ENCODE data around the gene TTC23.
"Not testable (repeated sequence)": the region's sequence is repeated elsewhere in the genome, so short reads cannot be mapped to it uniquely, and the experiment has no call there.

The TTC23 gene

GRCh38 chr15:99197856-99198255, 51.5 kb downstream of the TTC23 start:
- TF ChIP-seq POLR2AphosphoS5 (IDR thresholded peaks at IDR 0.05; ENCODE audit: low read depth) = no peak
- TF ChIP-seq SPI1 (IDR thresholded peaks at IDR 0.05; ENCODE audit: borderline replicate concordance, low read depth) = no peak
- no peak for TF ChIP-seq CTCF (IDR thresholded peaks at IDR 0.05; ENCODE audit: insufficient read depth, low read length)
- no peak for TF ChIP-seq REST (IDR thresholded peaks at IDR 0.05; ENCODE audit: insufficient replicate concordance, low read depth)
- no peak for TF ChIP-seq GABPA (IDR thresholded peaks at IDR 0.05; ENCODE audit: low read depth)
- Histone ChIP-seq H3K27ac (replicated peaks) (no peak overlapping the region), H3K27me3 (ENCODE audit: insufficient read depth, poor library complexity, severe bottlenecking) (no peaks in the 10 kb centered on the region), H3K4me3 (replicated peaks; ENCODE audit: insufficient read depth, low read length) (no peak overlapping the region)
- DNase-seq (ENCODE audit: low read depth in 1 of 2, low spot score in 1 of 2) = no peak

DNA sequence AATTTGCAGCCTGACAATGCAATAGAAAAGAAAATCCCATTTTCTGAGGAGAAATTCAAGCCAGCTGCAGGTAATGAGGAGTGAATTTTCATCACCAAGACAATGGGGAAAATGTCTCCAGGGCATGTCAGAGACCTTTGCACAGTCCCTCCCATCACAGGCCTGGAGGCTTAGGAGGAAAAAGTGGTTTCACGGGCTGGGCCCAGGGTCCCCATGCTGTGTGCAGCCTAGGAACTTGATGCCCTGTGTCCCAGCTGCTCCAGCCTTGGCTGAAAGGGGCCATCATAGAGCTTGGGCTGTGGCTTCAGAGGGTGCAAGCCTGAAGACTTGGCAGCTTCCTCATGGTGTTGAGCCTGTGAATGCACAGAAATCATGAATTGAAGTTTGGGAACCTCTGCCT, 57.2 kb downstream of the TTC23 start:
- H3K27me3 ChIP-seq (ENCODE audit: insufficient read depth, poor library complexity, severe bottlenecking); H3K4me3 ChIP-seq (replicated peaks; ENCODE audit: insufficient read depth, low read length); DNase-seq (ENCODE audit: low read depth in 1 of 2, low spot score in 1 of 2); H3K27ac ChIP-seq (replicated peaks): not testable (repeated sequence)

DNA sequence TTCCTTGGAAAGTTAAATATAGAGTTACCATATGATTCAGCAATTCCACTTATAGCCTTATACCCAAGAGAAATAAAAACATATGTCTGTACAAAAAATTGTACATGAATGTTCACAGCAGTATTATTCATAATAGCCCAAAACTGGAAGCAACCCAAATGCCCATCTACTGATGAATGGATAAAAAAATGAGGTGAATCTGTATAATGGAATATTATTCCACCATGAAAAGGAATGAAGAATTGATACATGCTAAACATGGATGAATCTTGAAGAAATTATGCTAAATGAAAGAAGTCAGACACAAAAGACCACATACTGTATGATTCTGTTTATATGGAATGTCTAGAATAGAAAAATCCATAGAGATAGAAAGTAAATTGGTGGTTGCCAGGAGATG, 61.4 kb downstream of the TTC23 start:
- H3K27ac ChIP-seq (replicated peaks) = no peak overlapping the region
- DNase-seq (ENCODE audit: low read depth in 1 of 2, low spot score in 1 of 2) = no peak
- H3K4me3 ChIP-seq (replicated peaks; ENCODE audit: insufficient read depth, low read length) = no peak overlapping the region
- TF ChIP-seq POLR2AphosphoS5 (IDR thresholded peaks at IDR 0.05; ENCODE audit: low read depth) (no peak), REST (IDR thresholded peaks at IDR 0.05; ENCODE audit: insufficient replicate concordance, low read depth) (no peak), CTCF (IDR thresholded peaks at IDR 0.05; ENCODE audit: insufficient read depth, low read length) (no peak), SPI1 (IDR thresholded peaks at IDR 0.05; ENCODE audit: borderline replicate concordance, low read depth) (no peak), GABPA (IDR thresholded peaks at IDR 0.05; ENCODE audit: low read depth) (no peak)
- H3K27me3 ChIP-seq (ENCODE audit: insufficient read depth, poor library complexity, severe bottlenecking) = no peaks in the 10 kb centered on the region

GRCh38 chr15:99185414-99186130, 63.8 kb downstream of the TTC23 start:
- no peak for DNase-seq (ENCODE audit: low read depth in 1 of 2, low spot score in 1 of 2)
- Histone ChIP-seq H3K27ac (replicated peaks) (no peak overlapping the region), H3K4me3 (replicated peaks; ENCODE audit: insufficient read depth, low read length) (no peak overlapping the region), H3K27me3 (ENCODE audit: insufficient read depth, poor library complexity, severe bottlenecking) (no peaks in the 10 kb centered on the region)
- TF ChIP-seq SPI1 (IDR thresholded peaks at IDR 0.05; ENCODE audit: borderline replicate concordance, low read depth) = no peak
- TF ChIP-seq GABPA (IDR thresholded peaks at IDR 0.05; ENCODE audit: low read depth) = no peak
- no peak for TF ChIP-seq REST (IDR thresholded peaks at IDR 0.05; ENCODE audit: insufficient replicate concordance, low read depth)
- no peak for TF ChIP-seq POLR2AphosphoS5 (IDR thresholded peaks at IDR 0.05; ENCODE audit: low read depth)
- no peak for TF ChIP-seq CTCF (IDR thresholded peaks at IDR 0.05; ENCODE audit: insufficient read depth, low read length)
